ENCODE results near the gene LRRC75B. TPM values are rescaled to one million over a fixed set of nuclear protein-coding genes. Genes with fewer than 3 reads are reported as not detected.

LRRC75B gene
- total RNA-seq, 1 donor from 2014 or later: 5.0 TPM

- intact Hi-C loops (cut with DNase I): no loop called here
- DNase-seq: no peak
- no peak for ATAC-seq (ENCODE audit: poor library complexity)
Measured at GRCh38 chr22:24541681-24542515, 51.0 kb downstream of the LRRC75B start.

GRCh38 chr22:24540470-24540869 lies 52.4 kb downstream of the LRRC75B start:
- DNase-seq (no peak), ATAC-seq (ENCODE audit: poor library complexity) (no peak)
- intact Hi-C loops (cut with DNase I): no loop called here

GRCh38 chr22:24536089-24536488 lies 56.8 kb downstream of the LRRC75B start:
- ATAC-seq (ENCODE audit: poor library complexity) (no peak), DNase-seq (no peak)
- intact Hi-C loops (cut with DNase I): no loop called here

Other genes with a start within 250 kb of the LRRC75B start
- gene ADORA2A, start 165.5 kb downstream of the LRRC75B start, total RNA-seq: 4.1 TPM
- gene UPB1, start 97.7 kb downstream of the LRRC75B start, total RNA-seq: 1.7 TPM
- 291 TPM for gene GUCD1, start 37.9 kb downstream of the LRRC75B start, total RNA-seq
- gene SNRPD3, start 37.1 kb downstream of the LRRC75B start, total RNA-seq: 63.1 TPM
- gene GGT1, start 10.1 kb upstream of the LRRC75B start, total RNA-seq: 1.5 TPM
- gene PIWIL3, start 181.6 kb upstream of the LRRC75B start, total RNA-seq: not detected
- gene SGSM1, start 213.1 kb upstream of the LRRC75B start, total RNA-seq: 9.2 TPM